C4-2B (cell line): ENCODE results near the gene PHACTR1.

ENCODE experiments used
- CTCF ChIP-seq: fragments of 450-650 bp; conservative IDR thresholded peaks from 2 replicates; pipeline ENCODE4 v1.5.1; 2017; ENCODE audit warnings: mild to moderate bottlenecking
- ZFX ChIP-seq: fragments of 450-650 bp; IDR thresholded peaks from 2 replicates; pipeline ENCODE4 v1.6.1; 2017

GRCh38 chr6:13098793-13099570 lies 382.4 kb downstream of the PHACTR1 start:
- TF ChIP-seq CTCF (no peak), ZFX (no peak)
